ENCODE results near the gene LITAFD. TPM values are rescaled to one million over a fixed set of nuclear protein-coding genes. Genes with fewer than 3 reads are reported as not detected.

LITAFD gene
- total and polyA plus RNA-seq, 2 of the 4 experiments (the other 2 are of a cell fraction), result not detected

DNA sequence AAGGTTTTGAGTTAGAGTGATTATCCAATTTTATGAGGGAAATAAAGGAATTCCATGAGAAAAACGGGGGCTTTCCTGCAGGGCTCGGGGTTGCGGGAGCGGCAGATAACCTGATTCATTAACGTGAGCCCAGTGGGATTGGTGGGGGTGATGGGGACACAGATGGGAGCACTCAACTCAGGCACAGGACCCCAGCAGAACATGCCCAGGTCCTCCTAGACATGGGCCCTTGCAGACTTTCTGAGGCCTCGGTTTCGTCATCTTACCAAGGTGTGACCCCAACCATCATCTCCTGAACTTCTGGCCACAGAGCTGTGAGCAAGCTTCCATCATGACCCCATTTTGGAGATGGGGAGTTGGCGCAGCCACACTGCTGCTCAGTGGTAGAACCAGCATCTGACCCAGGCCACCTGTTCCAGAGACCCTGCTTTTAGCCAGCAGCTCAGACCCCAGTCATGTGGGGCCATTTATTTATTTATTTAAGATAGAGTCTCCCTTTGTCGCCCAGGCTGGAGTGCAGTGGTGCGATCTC lies 35.7 kb upstream of the LITAFD start:
- Histone ChIP-seq H3K4me2 (ENCODE audit: low read depth, low read length) (no peak overlapping the region), H2AFZ (replicated peaks; ENCODE audit: low read length, poor library complexity) (no peak overlapping the region), H2BK5ac (ENCODE audit: low read depth, low read length, poor library complexity, severe bottlenecking) (no peak overlapping the region), H4K5ac (ENCODE audit: low read depth, low read length) (no peak overlapping the region), H2BK20ac (ENCODE audit: low read depth, low read length) (no peak overlapping the region), H2BK120ac (ENCODE audit: low read depth, low read length) (no peak overlapping the region), H3K56ac (ENCODE audit: extremely low read depth, insufficient read depth, low read length) (no peak overlapping the region), H3K9me3 (ENCODE audit: control insufficient read depth, insufficient read depth, low read length) (no peaks in the 10 kb centered on the region), H3K18ac (ENCODE audit: low read depth, low read length) (no peak overlapping the region), H3K4me3 (ENCODE audit: insufficient read depth, low read depth, low read length) (no peak overlapping the region), H3K9ac (ENCODE audit: low read depth, low read length) (no peak overlapping the region), H3K14ac (replicated peaks; ENCODE audit: low read depth, low read length) (no peak overlapping the region), H3K4me1 (ENCODE audit: control insufficient read depth, insufficient read depth, low read length) (peaks cover 21% of the 10 kb centered on the region), H3K27ac (ENCODE audit: insufficient read depth, low read length) (no peak overlapping the region), H3K36me3 (ENCODE audit: control insufficient read depth, insufficient read depth, low read length) (peaks cover 39% of the 10 kb centered on the region), H3K23ac (ENCODE audit: low read depth, low read length) (no peak overlapping the region), H2AK9ac (replicated peaks; ENCODE audit: low read depth, low read length, poor library complexity) (no peak overlapping the region), H2BK15ac (ENCODE audit: low read depth, low read length) (no peak overlapping the region), H4K91ac (ENCODE audit: insufficient read depth, low read depth, low read length) (no peak overlapping the region), H3K79me1 (ENCODE audit: low read depth in 1 of 2, low read length in 2 of 2) (peaks cover 17 to 53% of the 10 kb centered on the region in 2 experiments; a peak in 3 of 4 replicates), H4K8ac (ENCODE audit: low read depth in 2 of 2, low read length in 2 of 2) (no peak overlapping the region), H2AK5ac (ENCODE audit: low read depth, low read length) (no peak overlapping the region), H3K9me1 (ENCODE audit: insufficient read depth, low read length) (peaks cover 15% of the 10 kb centered on the region), H4K20me1 (ENCODE audit: insufficient read depth, low read length) (peaks cover 60% of the 10 kb centered on the region), H3K4ac (ENCODE audit: low read depth, low read length) (no peak overlapping the region), H3K27me3 (ENCODE audit: control insufficient read depth, insufficient read depth, low read length) (no peaks in the 10 kb centered on the region)
- no peak for ATAC-seq (ENCODE audit: low read depth)
- in situ Hi-C loops (cut with MboI; ENCODE audit: low sequenced_read_pairs) (no loop called here), dilution Hi-C loops (cut with HindIII; ENCODE audit: low sequenced_read_pairs, unreplicated experiment) (no loop called here), intact Hi-C loops (cut with micrococcal nuclease) (no loop called here)
- no TSS peak for BruUV-seq (replicated peaks)
- no peak for TF ChIP-seq RFX5 (IDR thresholded peaks at IDR 0.05; ENCODE audit: low read depth, low read length)
- TF ChIP-seq MAFK (IDR thresholded peaks at IDR 0.05; ENCODE audit: low read depth, low read length), result no peak
- no peak for TF ChIP-seq ELK1 (IDR thresholded peaks at IDR 0.05; ENCODE audit: borderline replicate concordance, low read depth, low read length)
- TF ChIP-seq FOS (IDR thresholded peaks at IDR 0.05; ENCODE audit: low read depth, low read length), result no peak
- no peak for TF ChIP-seq MXI1 (IDR thresholded peaks at IDR 0.05; ENCODE audit: borderline replicate concordance, low read depth, low read length)
- TF ChIP-seq CEBPB (IDR thresholded peaks at IDR 0.05; ENCODE audit: low read depth, low read length), result no peak
- TF ChIP-seq BHLHE40 (IDR thresholded peaks at IDR 0.05; ENCODE audit: low read depth, low read length), result no peak
- TF ChIP-seq RCOR1 (IDR thresholded peaks at IDR 0.05; ENCODE audit: insufficient replicate concordance, low read length), result no peak
- no peak for TF ChIP-seq CHD1 (IDR thresholded peaks at IDR 0.05; ENCODE audit: low read depth, low read length)
- TF ChIP-seq NFE2L2 (IDR thresholded peaks at IDR 0.05; ENCODE audit: low read depth, low read length), result no peak
- no peak for TF ChIP-seq MAZ (IDR thresholded peaks at IDR 0.05; ENCODE audit: borderline replicate concordance, low read depth, low read length)
- no peak for TF ChIP-seq SMC3 (IDR thresholded peaks at IDR 0.05; ENCODE audit: low read depth, low read length)
- TF ChIP-seq RAD21 (IDR thresholded peaks at IDR 0.05; ENCODE audit: low read length), result no peak
- TF ChIP-seq, protein P1, sequence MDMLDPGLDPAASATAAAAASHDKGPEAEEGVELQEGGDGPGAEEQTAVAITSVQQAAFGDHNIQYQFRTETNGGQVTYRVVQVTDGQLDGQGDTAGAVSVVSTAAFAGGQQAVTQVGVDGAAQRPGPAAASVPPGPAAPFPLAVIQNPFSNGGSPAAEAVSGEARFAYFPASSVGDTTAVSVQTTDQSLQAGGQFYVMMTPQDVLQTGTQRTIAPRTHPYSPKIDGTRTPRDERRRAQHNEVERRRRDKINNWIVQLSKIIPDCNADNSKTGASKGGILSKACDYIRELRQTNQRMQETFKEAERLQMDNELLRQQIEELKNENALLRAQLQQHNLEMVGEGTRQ (IDR thresholded peaks at IDR 0.05; ENCODE audit: low read depth, low read length), result no peak
- no peak for TF ChIP-seq POLR2A (IDR thresholded peaks at IDR 0.05; ENCODE audit: low read depth, low read length)
- TF ChIP-seq, protein P2, sequence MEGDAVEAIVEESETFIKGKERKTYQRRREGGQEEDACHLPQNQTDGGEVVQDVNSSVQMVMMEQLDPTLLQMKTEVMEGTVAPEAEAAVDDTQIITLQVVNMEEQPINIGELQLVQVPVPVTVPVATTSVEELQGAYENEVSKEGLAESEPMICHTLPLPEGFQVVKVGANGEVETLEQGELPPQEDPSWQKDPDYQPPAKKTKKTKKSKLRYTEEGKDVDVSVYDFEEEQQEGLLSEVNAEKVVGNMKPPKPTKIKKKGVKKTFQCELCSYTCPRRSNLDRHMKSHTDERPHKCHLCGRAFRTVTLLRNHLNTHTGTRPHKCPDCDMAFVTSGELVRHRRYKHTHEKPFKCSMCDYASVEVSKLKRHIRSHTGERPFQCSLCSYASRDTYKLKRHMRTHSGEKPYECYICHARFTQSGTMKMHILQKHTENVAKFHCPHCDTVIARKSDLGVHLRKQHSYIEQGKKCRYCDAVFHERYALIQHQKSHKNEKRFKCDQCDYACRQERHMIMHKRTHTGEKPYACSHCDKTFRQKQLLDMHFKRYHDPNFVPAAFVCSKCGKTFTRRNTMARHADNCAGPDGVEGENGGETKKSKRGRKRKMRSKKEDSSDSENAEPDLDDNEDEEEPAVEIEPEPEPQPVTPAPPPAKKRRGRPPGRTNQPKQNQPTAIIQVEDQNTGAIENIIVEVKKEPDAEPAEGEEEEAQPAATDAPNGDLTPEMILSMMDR (conservative IDR thresholded peaks at IDR 0.05; ENCODE audit: low read depth, low read length), result no peak
- no peak for DNase-seq
- ChIA-PET CTCF (no interaction called here), POLR2A (ENCODE audit: unreplicated experiment) (no interaction called here)
- WGBS, 2 experiments (ENCODE audit: extremely low coverage in 2 of 2, insufficient read length in 1 of 2), result 100% methylated on average over 3 of the region's 10 CpGs; no CpG with 5 or more reads in 1 of the 2 experiments
